ENCODE measurements around the gene SLIRP.
"Not testable (repeated sequence)": the region's sequence is repeated elsewhere in the genome, so short reads cannot be mapped to it uniquely, and the experiment has no call there.

- not testable (repeated sequence) for TF ChIP-seq POLR2AphosphoS5, POLR2A, CTCF, EP300 (IDR thresholded peaks at IDR 0.05)
Measured at GRCh38 chr14:77747425-77747824, 39.5 kb downstream of the SLIRP start.
